Germinal center (tissue), 1 donor: ENCODE measurements around the gene POU2F2.
A peak's percentile ranks its signal among the peaks of the same experiment; 100 is the strongest.
"Not testable (repeated sequence)": the region's sequence is repeated elsewhere in the genome, so short reads cannot be mapped to it uniquely, and the experiment has no call there.

Experiments used
- DNase-seq: peaks from one replicate; pipeline ENCODE4 v3.0.0; 2012; ENCODE audit warnings: mixed read lengths, low spot score

The POU2F2 gene

GRCh38 chr19:42100241-42100640 lies 32.0 kb downstream of the POU2F2 start:
- not testable (repeated sequence) for DNase-seq

GRCh38 chr19:42099336-42099925 lies 32.8 kb downstream of the POU2F2 start:
- DNase-seq: no peak

GRCh38 chr19:42098781-42099180 lies 33.5 kb downstream of the POU2F2 start:
- DNase-seq: no peak

GRCh38 chr19:42097461-42097860 lies 34.8 kb downstream of the POU2F2 start:
- DNase-seq: no peak

- no peak for DNase-seq
Measured at GRCh38 chr19:42096255-42096837, 35.9 kb downstream of the POU2F2 start.

GRCh38 chr19:42095814-42096230 lies 36.4 kb downstream of the POU2F2 start:
- no peak for DNase-seq

GRCh38 chr19:42095142-42095813 lies 37.0 kb downstream of the POU2F2 start:
- DNase-seq: no peak

- no peak for DNase-seq
Measured at GRCh38 chr19:42093926-42094325, 38.3 kb downstream of the POU2F2 start.

GRCh38 chr19:42093505-42093904 lies 38.7 kb downstream of the POU2F2 start:
- no peak for DNase-seq

- DNase-seq: no peak
Measured at GRCh38 chr19:42092350-42092749, 39.9 kb downstream of the POU2F2 start.

- DNase-seq: no peak
Measured at GRCh38 chr19:42091742-42092141, 40.5 kb downstream of the POU2F2 start.

GRCh38 chr19:42091300-42091699 lies 40.9 kb downstream of the POU2F2 start:
- DNase-seq: no peak

GRCh38 chr19:42090672-42091071 lies 41.6 kb downstream of the POU2F2 start:
- no peak for DNase-seq

- DNase-seq: no peak
Measured at GRCh38 chr19:42089772-42090171, 42.5 kb downstream of the POU2F2 start.

GRCh38 chr19:42089191-42089750 lies 43.0 kb downstream of the POU2F2 start:
- no peak for DNase-seq

- no peak for DNase-seq
Measured at GRCh38 chr19:42088471-42089190, 43.6 kb downstream of the POU2F2 start.

- no peak for DNase-seq
Measured at GRCh38 chr19:42086770-42087550, 45.3 kb downstream of the POU2F2 start.

- no peak for DNase-seq
Measured at GRCh38 chr19:42086188-42086736, 46.0 kb downstream of the POU2F2 start.

GRCh38 chr19:42083537-42083936 lies 48.7 kb downstream of the POU2F2 start:
- DNase-seq: no peak

GRCh38 chr19:42081584-42082203 lies 50.6 kb downstream of the POU2F2 start:
- DNase-seq: peak; percentile 61

- no peak for DNase-seq
Measured at GRCh38 chr19:42080764-42081375, 51.4 kb downstream of the POU2F2 start.
